GM12878 (cell line): Measurements from ENCODE around the gene PLCXD1. TPM values are rescaled to one million over a fixed set of nuclear protein-coding genes. Genes with fewer than 3 reads are reported as not detected.
A peak's percentile ranks its signal among the peaks of the same experiment; 100 is the strongest.

ENCODE experiments used
- ATAC-seq: fragments of 200-7000 bp; cut with Tn5 transposase; 3 replicates; pipeline ENCODE4 v1.9.1; 2020; ENCODE audit warnings: mild to moderate bottlenecking, moderate library complexity
- BruUV-seq: library from RNA; stranded (reverse); fragments of 400-500 nt; replicated peaks from 2 replicates; lab custom pipeline; 2021; lab: Mats Ljungman, UMichigan
- CTCF ChIA-PET: fragments of 300-600 bp; sonication (Branson Sonifier 250); formaldehyde crosslinking; extraction: SDS; loops from one replicate; lab custom pipeline; 2021; ENCODE audit warnings: inconsistent platforms; lab: Yijun Ruan, JAX
- POLR2A ChIA-PET: fragments of 350-600 bp; formaldehyde crosslinking; extraction: SDS; loops from one replicate; lab custom pipeline; 2021; ENCODE audit warnings: inconsistent platforms; lab: Charles Lee
- RAD21 ChIA-PET: fragments of 300-600 bp; sonication (Branson Sonifier 250); formaldehyde crosslinking; loops from one replicate; lab custom pipeline; 2023; ENCODE audit warnings: antibody characterized with exemption; ENCODE audit not compliant: unreplicated experiment; lab: Charles Lee
- SMC1A ChIA-PET: fragments of 300-600 bp; sonication (Branson Sonifier 250); formaldehyde crosslinking; loops from one replicate; lab custom pipeline; 2023; ENCODE audit not compliant: unreplicated experiment, uncharacterized antibody; lab: Charles Lee
- DNase-seq: peaks from one replicate; pipeline ENCODE4 v3.0.0-alpha.2; 2011; ENCODE audit warnings: low read depth, low spot score
- FAIRE-seq: peaks from 3 replicates; lab custom pipeline; 2011; peaks lifted over from hg19 to GRCh38; lab: Jason Lieb, UNC
- H2AFZ ChIP-seq: 2 replicates; pipeline ENCODE4 v1.6.0; 2011; ENCODE audit warnings: low read depth, low read length, control low read depth; ENCODE audit not compliant: control insufficient read depth
- H3K27ac ChIP-seq: 2 replicates; pipeline ENCODE4 v1.5.1; 2011; ENCODE audit warnings: control low read depth; ENCODE audit not compliant: control insufficient read depth, insufficient read depth
- H3K27me3 ChIP-seq, 2 experiments: replicated peaks in 1 of 2; 2 replicates each; pipeline versions ENCODE4 v1.6.0 to v1.6.1; 2011; ENCODE audit warnings: low read length in 1 of 2; ENCODE audit not compliant: control insufficient read depth in 2 of 2, insufficient read depth in 2 of 2
- H3K36me3 ChIP-seq, 2 experiments: 2 replicates each; pipeline ENCODE4 v1.5.1; 2011; ENCODE audit warnings: low read length in 1 of 2; ENCODE audit not compliant: control insufficient read depth in 2 of 2, insufficient read depth in 2 of 2
- H3K4me1 ChIP-seq: 2 replicates; pipeline ENCODE4 v1.6.1; 2011; ENCODE audit warnings: mild to moderate bottlenecking, low read length, moderate library complexity, mixed read lengths; ENCODE audit not compliant: control insufficient read depth, insufficient read depth
- H3K4me2 ChIP-seq: 2 replicates; pipeline ENCODE4 v1.6.0; 2011; ENCODE audit warnings: control low read depth; ENCODE audit not compliant: control insufficient read depth, insufficient read depth
- H3K4me3 ChIP-seq: fragments of 200-600 bp; sonication (generic); 2 replicates; pipeline ENCODE4 v1.5.1; 2016
- H3K79me2 ChIP-seq: 2 replicates; pipeline ENCODE4 v1.6.0; 2011; ENCODE audit warnings: low read length; ENCODE audit not compliant: control insufficient read depth, insufficient read depth
- H3K9ac ChIP-seq: 2 replicates; pipeline ENCODE4 v1.8.0; 2011; ENCODE audit warnings: low read length, control low read depth, mixed read lengths; ENCODE audit not compliant: control insufficient read depth, insufficient read depth
- H3K9me3 ChIP-seq: replicated peaks from 3 replicates; pipeline ENCODE4 v1.5.1; 2011; ENCODE audit warnings: mild to moderate bottlenecking, low read length; ENCODE audit not compliant: control insufficient read depth, insufficient read depth
- H4K20me1 ChIP-seq: 2 replicates; pipeline ENCODE4 v1.6.0; 2011; ENCODE audit not compliant: control insufficient read depth, insufficient read depth
- BCL3 ChIP-seq: IDR thresholded peaks from 2 replicates; pipeline ENCODE4 v1.6.1; 2011; ENCODE audit warnings: borderline replicate concordance, low read depth, mild to moderate bottlenecking, moderate library complexity, low read length; ENCODE audit not compliant: insufficient read depth, poor library complexity, severe bottlenecking
- CBFB ChIP-seq: IDR thresholded peaks from 2 replicates; pipeline ENCODE4 v1.6.1; 2016; ENCODE audit warnings: antibody characterized with exemption, low read depth
- CUX1 ChIP-seq: IDR thresholded peaks from 2 replicates; pipeline ENCODE4 v1.6.1; 2012; ENCODE audit warnings: improper control_type of control experiment, low read depth, low read length; ENCODE audit not compliant: insufficient replicate concordance
- EGR1 ChIP-seq, 2 experiments: IDR thresholded peaks; 1 replicate in 1 of 2; 2 replicates in 1 of 2; pipeline ENCODE4 v1.6.1; 2011 to 2012; ENCODE audit warnings: low read depth in 2 of 2, low read length in 2 of 2, borderline replicate concordance in 1 of 2, mild to moderate bottlenecking in 1 of 2, moderate library complexity in 1 of 2
- HCFC1 ChIP-seq: fragments of 150-350 bp; IDR thresholded peaks from 2 replicates; pipeline ENCODE4 v1.6.1; 2014; ENCODE audit warnings: low read length
- HDAC2 ChIP-seq: fragments of 200-600 bp; sonication (generic); IDR thresholded peaks from 2 replicates; pipeline ENCODE4 v1.6.1; 2017
- LARP7 ChIP-seq: fragments of 450-650 bp; IDR thresholded peaks from 2 replicates; pipeline ENCODE4 v1.6.1; 2017; ENCODE audit warnings: mild to moderate bottlenecking
- NFIC ChIP-seq: IDR thresholded peaks from 2 replicates; pipeline ENCODE4 v1.6.1; 2012; ENCODE audit warnings: low read depth, mild to moderate bottlenecking, inconsistent platforms, low read length, moderate library complexity
- NFYB ChIP-seq: IDR thresholded peaks from 2 replicates; pipeline ENCODE4 v1.6.1; 2011; ENCODE audit warnings: low read depth, mild to moderate bottlenecking, low read length, improper control_type of control experiment, moderate library complexity; ENCODE audit not compliant: insufficient read depth
- PAX5 ChIP-seq: IDR thresholded peaks from 2 replicates; pipeline ENCODE4 v1.6.1; 2011; ENCODE audit warnings: low read depth, low read length, borderline replicate concordance
- POU2F2 ChIP-seq: IDR thresholded peaks from 3 replicates; pipeline ENCODE4 v1.6.1; 2011; ENCODE audit warnings: low read depth, mild to moderate bottlenecking, low read length, borderline replicate concordance
- RAD51 ChIP-seq: fragments of 450-650 bp; IDR thresholded peaks from 2 replicates; pipeline ENCODE4 v1.6.1; 2016; ENCODE audit warnings: moderate library complexity, mild to moderate bottlenecking, inconsistent platforms
- RELA ChIP-seq: fragments of 450-650 bp; IDR thresholded peaks from 2 replicates; pipeline ENCODE4 v1.8.0; 2014; ENCODE audit warnings: borderline replicate concordance; ENCODE audit not compliant: partially characterized antibody
- SMAD1 ChIP-seq: fragments of 450-650 bp; IDR thresholded peaks from 2 replicates; pipeline ENCODE4 v1.6.1; 2018; ENCODE audit warnings: mild to moderate bottlenecking, low read depth; ENCODE audit not compliant: partially characterized antibody
- SMAD5 ChIP-seq: IDR thresholded peaks from 2 replicates; pipeline ENCODE4 v1.6.1; 2016; ENCODE audit warnings: antibody characterized with exemption, low read depth
- SMARCA5 ChIP-seq: fragments of 450-650 bp; IDR thresholded peaks from 2 replicates; pipeline ENCODE4 v1.6.1; 2017; ENCODE audit warnings: mild to moderate bottlenecking
- WGBS: methylation state at CpG from one replicate; pipeline ENCODE4 v1.1.6; 2016; ENCODE audit warnings: low lambda C conversion rate; ENCODE audit not compliant: insufficient replicate concordance, insufficient coverage; ENCODE audit errors: missing lambda C conversion rate; 5-methylcytosine and 5-hydroxymethylcytosine counted together
- in situ Hi-C: fragments of 300-500 bp; cut with MboI; formaldehyde crosslinking; loops from 9 replicates; pipeline ENCODE4 v1.14.3; 2018; ENCODE audit warnings: mixed read lengths
- intact Hi-C: fragments of 100-400 bp; cut with micrococcal nuclease; formaldehyde crosslinking; loops from one replicate; pipeline ENCODE4 v1.14.2; 2022; ENCODE audit not compliant: unreplicated experiment
- polyA plus RNA-seq, 11 experiments: library from polyadenylated mRNA; depleted of rRNA in 4 of 11; unstranded in 6 of 11; stranded (reverse) in 5 of 11; fragments of >200 nt; fragmentation: Nextera tagmentation in 4 of 11; fragmentation: Illumina TruSeq in 1 of 11; extraction: Ambion mirVana in 4 of 11; extraction: Trizol in 1 of 11; gene quantifications; 1 replicate in 1 of 11; 2 replicates in 10 of 11; pipeline versions ENCODE4 v1.2.1 to v1.2.3, GENCODE V29; 2011 to 2016; ENCODE audit warnings: inconsistent platforms in 2 of 11, missing spikeins in 2 of 11, low read depth in 1 of 11
- total RNA-seq, 4 experiments: library from RNA; depleted of rRNA in 3 of 4; stranded (reverse); fragments of >200 nt in 3 of 4; fragmentation: Illumina TruSeq in 1 of 4; extraction: Trizol in 1 of 4; gene quantifications; 2 replicates each; pipeline versions ENCODE4 v1.2.1 to v1.2.3, GENCODE V29; 2013 to 2021
- TF ChIP-seq, protein P1 (sequence below): IDR thresholded peaks from 2 replicates; pipeline ENCODE4 v1.6.1; 2012; ENCODE audit warnings: low read depth, low read length, improper control_type of control experiment

Gene PLCXD1
- total and polyA plus RNA-seq, 10 of the 15 experiments (the other 5 are each of a cell fraction or from before 2014, with no cell fraction given), result 2.4 to 49.7 (median 18.0) TPM

- BruUV-seq, result TSS peak; percentile 74
- no peak for FAIRE-seq
- in situ Hi-C loops, result no loop called here
- TF ChIP-seq BCL3 (peak; percentile 61), NFIC (no peak), NFYB (peak; percentile 97), RELA (peak; percentile 99), HDAC2 (no peak), SMARCA5 (peak; percentile 80), EGR1 (IDR thresholded peaks at IDR 0.05; ENCODE audit: borderline replicate concordance in 1 of 2, low read depth in 2 of 2, low read length in 2 of 2) (peak; percentile 37 to 97), SMAD5 (0 out of 2 replicates have a peak, but pooled peaks have one; percentile 7), CBFB (peak; percentile 4; the same call in 1 of the 2 replicates), PAX5 (peak; percentile 63; the same call in 1 of the 2 replicates), POU2F2 (peak; percentile 71; the same call in 2 of the 3 replicates), LARP7 (peak; percentile 69), HCFC1 (peak; percentile 50; the same call in 1 of the 2 replicates), SMAD1 (no peak), CUX1 (no peak), RAD51 (peak; percentile 99)
- TF ChIP-seq, protein P1, sequence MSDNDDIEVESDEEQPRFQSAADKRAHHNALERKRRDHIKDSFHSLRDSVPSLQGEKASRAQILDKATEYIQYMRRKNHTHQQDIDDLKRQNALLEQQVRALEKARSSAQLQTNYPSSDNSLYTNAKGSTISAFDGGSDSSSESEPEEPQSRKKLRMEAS, result peak; percentile 100
These were observed 37.8 kb downstream of the PLCXD1 start, which contains the start of gene GTPBP6 for GRCh38 chrX:318739-319578. TSS of gene GTPBP6 (minus strand) at chrX:318796. CDS start at chrX:318787, 9 bp downstream.

More at GRCh38 chrX:318739-319578, 37.8 kb downstream of the PLCXD1 start, which contains the start of gene GTPBP6:
- CTCF ChIA-PET, result no interaction called here
- peak within 1 kb of the TSS; percentile 86 for H3K4me3 ChIP-seq
- H3K27me3 ChIP-seq, result no peaks in the 10 kb centered on the region
- ATAC-seq (peak; percentile 84), DNase-seq (peak; percentile 99)
- H3K9ac ChIP-seq, result peak within 1 kb of the TSS; percentile 98
- RAD21 ChIA-PET, result no interaction called here
- peak within 1 kb of the TSS; percentile 77 for H2AFZ ChIP-seq
- H3K27ac ChIP-seq, result peak within 1 kb of the TSS; percentile 95
- H3K79me2 ChIP-seq, result peaks cover 14% of the 10 kb centered on the region
- H4K20me1 ChIP-seq, result no peaks in the 10 kb centered on the region
- SMC1A ChIA-PET, result no interaction called here
- under 1% methylated on average over 60 of the region's 97 CpGs for WGBS
- POLR2A ChIA-PET, result no interaction called here
- no peaks in the 10 kb centered on the region for H3K9me3 ChIP-seq
- peak within 1 kb of the TSS; percentile 32 for H3K4me2 ChIP-seq
- intact Hi-C loops, result loop anchor here (2.0 to 10.0 kb wide), 4 partner anchors 37 to 1133 kb away; partner anchors contain the start of genes ASMTL, PLCXD1 and PPP2R3B
- peaks cover 0 to 3% of the 10 kb centered on the region in 2 experiments; a peak in 1 of 4 replicates for H3K36me3 ChIP-seq
- H3K4me1 ChIP-seq, result peaks cover 7% of the 10 kb centered on the region
